Memory B cell (primary cell): ENCODE data around the gene RAB43.

Experiments
- ATAC-seq: fragments of 150-1000 bp; cut with Tn5 transposase; 2 replicates; pipeline ENCODE4 v1.10.0; 2021; ENCODE audit warnings: low read depth, mild to moderate bottlenecking, moderate library complexity
- DNase-seq, 2 donors: peaks; one replicate each; pipeline ENCODE4 v3.0.0; 2022; ENCODE audit warnings: low spot score in 2 of 2
- H3K27ac Mint-ChIP-seq: one replicate; pipeline ENCODE4 v1.8.0; 2022; ENCODE audit warnings: mild to moderate bottlenecking, moderate library complexity, mixed read lengths
- H3K27me3 Mint-ChIP-seq: one replicate; pipeline ENCODE4 v1.8.0; 2022; ENCODE audit warnings: mixed read lengths
- H3K36me3 Mint-ChIP-seq: one replicate; pipeline ENCODE4 v1.8.0; 2022; ENCODE audit warnings: mild to moderate bottlenecking, mixed read lengths
- H3K4me1 Mint-ChIP-seq: one replicate; pipeline ENCODE4 v1.8.0; 2022; ENCODE audit warnings: mixed read lengths
- H3K4me3 Mint-ChIP-seq: one replicate; pipeline ENCODE4 v1.8.0; 2022; ENCODE audit warnings: mild to moderate bottlenecking, moderate library complexity, mixed read lengths
- H3K9me3 Mint-ChIP-seq: one replicate; pipeline ENCODE4 v1.8.0; 2022; ENCODE audit warnings: mixed read lengths

Gene RAB43

GRCh38 chr3:129131465-129132088 is 10.0 kb upstream of the RAB43 start:
- no peak overlapping the region for H3K27ac Mint-ChIP-seq
- no peak for DNase-seq
- no peak overlapping the region for H3K4me3 Mint-ChIP-seq
- H3K36me3 Mint-ChIP-seq = peaks cover 44% of the 10 kb centered on the region
- ATAC-seq = no peak
- no peaks in the 10 kb centered on the region for H3K4me1 Mint-ChIP-seq
- H3K27me3 Mint-ChIP-seq = no peaks in the 10 kb centered on the region
- no peaks in the 10 kb centered on the region for H3K9me3 Mint-ChIP-seq

GRCh38 chr3:129130291-129130813 is 8.7 kb upstream of the RAB43 start:
- DNase-seq (no peak), ATAC-seq (no peak)
- no peaks in the 10 kb centered on the region for H3K27me3 Mint-ChIP-seq
- no peak overlapping the region for H3K27ac Mint-ChIP-seq
- no peaks in the 10 kb centered on the region for H3K4me1 Mint-ChIP-seq
- peaks cover 44% of the 10 kb centered on the region for H3K36me3 Mint-ChIP-seq
- no peaks in the 10 kb centered on the region for H3K9me3 Mint-ChIP-seq
- no peak overlapping the region for H3K4me3 Mint-ChIP-seq

GRCh38 chr3:129128357-129129155 is 7.0 kb upstream of the RAB43 start:
- peaks cover 36% of the 10 kb centered on the region for H3K36me3 Mint-ChIP-seq
- H3K4me1 Mint-ChIP-seq = no peaks in the 10 kb centered on the region
- DNase-seq (no peak), ATAC-seq (no peak)
- no peaks in the 10 kb centered on the region for H3K27me3 Mint-ChIP-seq
- no peaks in the 10 kb centered on the region for H3K9me3 Mint-ChIP-seq
- H3K4me3 Mint-ChIP-seq = no peak overlapping the region
- H3K27ac Mint-ChIP-seq = no peak overlapping the region

- DNase-seq = no peak
- no peaks in the 10 kb centered on the region for H3K9me3 Mint-ChIP-seq
- no peak overlapping the region for H3K4me3 Mint-ChIP-seq
- no peak for ATAC-seq
- H3K36me3 Mint-ChIP-seq = peaks cover 22% of the 10 kb centered on the region
- H3K4me1 Mint-ChIP-seq = peaks cover 15% of the 10 kb centered on the region
- no peaks in the 10 kb centered on the region for H3K27me3 Mint-ChIP-seq
- no peak overlapping the region for H3K27ac Mint-ChIP-seq
These were observed 5.2 kb upstream of the RAB43 start for GRCh38 chr3:129126726-129127280.

GRCh38 chr3:129123314-129124060 is 1.9 kb upstream of the RAB43 start:
- peak; percentile 25 for ATAC-seq
- H3K27me3 Mint-ChIP-seq = no peaks in the 10 kb centered on the region
- H3K27ac Mint-ChIP-seq = peak overlapping the region; percentile 2
- H3K9me3 Mint-ChIP-seq = no peaks in the 10 kb centered on the region
- peak; percentile 18 to 27 for DNase-seq
- H3K36me3 Mint-ChIP-seq = peaks cover 5% of the 10 kb centered on the region
- H3K4me3 Mint-ChIP-seq = no peak overlapping the region
- peaks cover 25% of the 10 kb centered on the region for H3K4me1 Mint-ChIP-seq

- Mint-ChIP-seq H3K9me3 (no peaks in the 10 kb centered on the region), H3K27ac (peak overlapping the region; percentile 74), H3K27me3 (no peaks in the 10 kb centered on the region), H3K36me3 (peaks cover 8% of the 10 kb centered on the region), H3K4me1 (peaks cover 29% of the 10 kb centered on the region), H3K4me3 (peak overlapping the region; percentile 89)
- ATAC-seq = no peak
- no peak for DNase-seq
These were observed 908 bp upstream of the RAB43 start for GRCh38 chr3:129122412-129123011.

- H3K4me3 Mint-ChIP-seq = peak overlapping the region; percentile 89
- no peaks in the 10 kb centered on the region for H3K27me3 Mint-ChIP-seq
- H3K4me1 Mint-ChIP-seq = peaks cover 32% of the 10 kb centered on the region
- peak; percentile 5 for ATAC-seq
- no peak overlapping the region for H3K27ac Mint-ChIP-seq
- H3K36me3 Mint-ChIP-seq = peaks cover 8% of the 10 kb centered on the region
- DNase-seq = peak in 1 of 2 donors; percentile 13
- H3K9me3 Mint-ChIP-seq = no peaks in the 10 kb centered on the region
These were observed 400 bp downstream of the RAB43 start for GRCh38 chr3:129121016-129121791.

- Mint-ChIP-seq H3K4me3 (peak overlapping the region; percentile 89), H3K27me3 (no peaks in the 10 kb centered on the region), H3K4me1 (peaks cover 32% of the 10 kb centered on the region), H3K36me3 (peaks cover 9% of the 10 kb centered on the region), H3K27ac (no peak overlapping the region), H3K9me3 (no peaks in the 10 kb centered on the region)
- peak; percentile 78 for ATAC-seq
- peak; percentile 72 to 87 for DNase-seq
These were observed 1.2 kb downstream of the RAB43 start for GRCh38 chr3:129120254-129121004.

GRCh38 chr3:129119365-129120100 is 2.1 kb downstream of the RAB43 start:
- Mint-ChIP-seq H3K4me3 (peak overlapping the region; percentile 89), H3K9me3 (no peaks in the 10 kb centered on the region), H3K4me1 (peaks cover 32% of the 10 kb centered on the region), H3K36me3 (peaks cover 9% of the 10 kb centered on the region), H3K27me3 (no peaks in the 10 kb centered on the region), H3K27ac (no peak overlapping the region)
- ATAC-seq (no peak), DNase-seq (no peak)

- ATAC-seq (no peak), DNase-seq (no peak)
- H3K4me3 Mint-ChIP-seq = no peak overlapping the region
- no peak overlapping the region for H3K27ac Mint-ChIP-seq
- H3K27me3 Mint-ChIP-seq = no peaks in the 10 kb centered on the region
- H3K4me1 Mint-ChIP-seq = peaks cover 32% of the 10 kb centered on the region
- peaks cover 12% of the 10 kb centered on the region for H3K36me3 Mint-ChIP-seq
- H3K9me3 Mint-ChIP-seq = no peaks in the 10 kb centered on the region
These were observed 2.9 kb downstream of the RAB43 start for GRCh38 chr3:129118745-129119144.

GRCh38 chr3:129117134-129117533 is 4.5 kb downstream of the RAB43 start:
- DNase-seq (no peak), ATAC-seq (no peak)
- peaks cover 20% of the 10 kb centered on the region for H3K4me1 Mint-ChIP-seq
- H3K9me3 Mint-ChIP-seq = no peaks in the 10 kb centered on the region
- no peak overlapping the region for H3K4me3 Mint-ChIP-seq
- no peaks in the 10 kb centered on the region for H3K27me3 Mint-ChIP-seq
- no peak overlapping the region for H3K27ac Mint-ChIP-seq
- peaks cover 12% of the 10 kb centered on the region for H3K36me3 Mint-ChIP-seq

- peaks cover 17% of the 10 kb centered on the region for H3K4me1 Mint-ChIP-seq
- no peak for ATAC-seq
- peaks cover 12% of the 10 kb centered on the region for H3K36me3 Mint-ChIP-seq
- DNase-seq = no peak
- no peaks in the 10 kb centered on the region for H3K27me3 Mint-ChIP-seq
- H3K27ac Mint-ChIP-seq = no peak overlapping the region
- H3K9me3 Mint-ChIP-seq = no peaks in the 10 kb centered on the region
- H3K4me3 Mint-ChIP-seq = no peak overlapping the region
These were observed 5.1 kb downstream of the RAB43 start for GRCh38 chr3:129116482-129116946.
